Embryonic facial prominence (tissue), 1 donor: Measurements from ENCODE around the gene SLC2A4RG.

Experiments
- DNase-seq: peaks from one replicate; pipeline ENCODE4 v3.0.0-alpha.2; 2016; ENCODE audit errors: extremely low spot score

SLC2A4RG gene

GRCh38 chr20:63752411-63753101, 13.0 kb downstream of the SLC2A4RG start:
- no peak for DNase-seq

GRCh38 chr20:63753381-63753780, 13.8 kb downstream of the SLC2A4RG start:
- DNase-seq, result no peak

DNA sequence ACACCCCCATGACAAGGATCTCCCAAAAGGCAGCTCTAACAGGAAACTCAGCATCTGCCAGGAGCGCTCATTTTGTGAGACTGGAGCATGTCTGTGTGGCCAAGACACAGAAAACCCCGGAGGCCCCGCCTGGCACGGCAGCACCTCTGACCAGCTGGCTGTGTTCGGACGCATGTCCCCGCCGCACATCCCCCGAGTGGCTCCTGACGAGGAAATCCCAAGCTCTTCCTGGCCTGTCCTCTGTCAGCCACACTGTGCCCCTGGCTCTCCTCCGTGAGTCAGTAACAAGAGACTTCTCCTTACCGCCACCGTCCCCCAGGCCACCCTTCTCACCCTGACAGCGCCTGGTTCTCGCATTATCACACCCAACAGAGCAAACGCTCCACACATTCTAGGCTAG, 14.4 kb downstream of the SLC2A4RG start:
- no peak for DNase-seq

- DNase-seq, result no peak
Measured at GRCh38 chr20:63755933-63756647, 16.5 kb downstream of the SLC2A4RG start.

- DNase-seq, result no peak
Measured at GRCh38 chr20:63756648-63756991, 17.0 kb downstream of the SLC2A4RG start.

DNA sequence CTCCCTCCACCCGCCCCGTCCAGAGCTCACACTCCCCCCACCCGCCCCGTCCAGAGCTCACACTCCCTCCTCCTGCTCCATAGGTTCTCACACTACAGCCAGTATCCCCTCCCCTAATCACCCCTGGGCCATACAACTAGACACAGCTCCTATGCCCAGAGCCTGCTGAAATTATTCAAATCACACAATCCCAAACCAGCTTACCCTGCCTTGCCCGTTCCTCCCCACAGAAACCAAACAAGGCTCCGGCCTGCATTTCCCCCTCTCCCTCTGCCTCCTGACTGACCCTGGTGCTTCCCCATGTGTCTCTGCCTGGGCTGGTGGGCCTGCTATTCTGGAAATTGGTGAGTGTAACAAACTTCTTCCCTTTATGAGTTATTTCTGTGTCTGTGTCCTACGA, 18.6 kb downstream of the SLC2A4RG start:
- no peak for DNase-seq

- DNase-seq, result no peak
Measured at GRCh38 chr20:63759377-63759901, 19.9 kb downstream of the SLC2A4RG start.

GRCh38 chr20:63765082-63765873, 25.7 kb downstream of the SLC2A4RG start:
- no peak for DNase-seq

DNA sequence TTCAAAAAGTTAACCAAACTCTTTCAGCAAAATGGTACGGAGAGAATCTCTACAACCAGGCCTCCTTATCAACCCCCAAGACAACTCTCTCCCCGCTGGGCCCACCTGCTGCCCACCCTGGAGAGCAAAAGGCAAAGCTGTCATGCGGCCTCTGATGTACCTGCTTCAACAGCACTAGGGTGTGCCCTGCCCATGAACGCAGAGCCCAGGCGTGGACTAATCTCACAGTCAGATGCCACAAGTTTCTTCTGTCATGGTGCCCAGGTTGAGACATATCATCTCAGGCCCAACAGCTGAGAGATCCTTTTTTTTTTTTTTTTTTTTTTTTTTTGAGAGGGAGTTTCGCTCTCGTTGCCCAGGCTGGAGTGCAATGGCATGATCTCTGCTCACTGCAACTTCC, 26.3 kb downstream of the SLC2A4RG start:
- no peak for DNase-seq

- DNase-seq, result no peak
Measured at GRCh38 chr20:63766695-63767426, 27.3 kb downstream of the SLC2A4RG start.

DNA sequence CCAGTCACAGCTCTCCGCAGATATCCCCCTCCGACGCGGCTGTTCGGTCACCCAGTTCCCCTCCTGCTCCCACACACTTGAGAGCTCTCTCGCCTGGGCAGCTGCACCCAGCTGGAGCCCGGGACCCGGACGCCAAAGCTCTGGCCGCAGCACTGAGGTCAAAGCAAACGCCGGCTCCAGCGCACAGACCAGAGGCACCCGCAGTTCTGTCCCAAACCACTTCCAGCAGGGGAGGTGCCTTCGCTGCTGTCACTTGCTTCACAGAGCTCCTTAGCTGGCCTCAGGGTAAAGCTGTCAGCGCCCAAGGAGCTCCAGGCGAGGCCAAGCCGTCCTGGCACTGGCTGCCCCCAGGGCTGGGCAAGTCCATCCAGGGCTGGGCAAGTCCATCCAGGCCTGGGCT, 27.9 kb downstream of the SLC2A4RG start:
- DNase-seq, result no peak

GRCh38 chr20:63767886-63768285, 28.3 kb downstream of the SLC2A4RG start:
- no peak for DNase-seq

- no peak for DNase-seq
Measured at GRCh38 chr20:63768591-63769515, 29.3 kb downstream of the SLC2A4RG start.

DNA sequence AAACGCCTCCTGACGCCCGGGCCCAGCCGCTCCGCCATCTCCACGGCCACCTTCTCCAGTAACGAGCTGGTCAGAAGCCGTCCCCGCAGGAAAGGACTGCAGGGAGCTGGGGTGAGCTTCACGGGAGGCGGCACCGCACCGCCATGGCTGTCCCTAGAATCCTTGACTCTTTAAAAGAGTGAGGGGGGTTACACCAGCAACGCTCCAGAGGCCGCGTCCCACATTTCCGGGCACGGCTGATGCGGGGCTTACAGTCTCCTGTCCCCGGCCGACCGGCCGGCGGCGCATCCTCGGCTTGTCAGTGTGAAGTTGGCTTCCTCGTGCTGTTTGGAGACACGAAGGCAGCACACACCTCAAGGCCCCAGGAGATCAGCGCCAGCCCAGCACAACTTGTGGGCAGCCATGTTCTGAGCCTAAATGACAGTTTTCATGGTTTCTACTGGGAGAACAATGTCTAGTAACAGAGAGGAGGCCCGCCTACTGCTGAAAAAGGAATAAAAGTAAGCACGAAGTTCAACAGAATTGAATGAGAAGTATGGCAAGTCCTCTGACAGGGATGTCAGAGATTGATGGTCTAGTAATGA, 30.4 kb downstream of the SLC2A4RG start:
- DNase-seq, result no peak

GRCh38 chr20:63771046-63771707, 31.6 kb downstream of the SLC2A4RG start:
- DNase-seq, result no peak

- DNase-seq, result no peak
Measured at GRCh38 chr20:63772781-63773518, 33.4 kb downstream of the SLC2A4RG start.

DNA sequence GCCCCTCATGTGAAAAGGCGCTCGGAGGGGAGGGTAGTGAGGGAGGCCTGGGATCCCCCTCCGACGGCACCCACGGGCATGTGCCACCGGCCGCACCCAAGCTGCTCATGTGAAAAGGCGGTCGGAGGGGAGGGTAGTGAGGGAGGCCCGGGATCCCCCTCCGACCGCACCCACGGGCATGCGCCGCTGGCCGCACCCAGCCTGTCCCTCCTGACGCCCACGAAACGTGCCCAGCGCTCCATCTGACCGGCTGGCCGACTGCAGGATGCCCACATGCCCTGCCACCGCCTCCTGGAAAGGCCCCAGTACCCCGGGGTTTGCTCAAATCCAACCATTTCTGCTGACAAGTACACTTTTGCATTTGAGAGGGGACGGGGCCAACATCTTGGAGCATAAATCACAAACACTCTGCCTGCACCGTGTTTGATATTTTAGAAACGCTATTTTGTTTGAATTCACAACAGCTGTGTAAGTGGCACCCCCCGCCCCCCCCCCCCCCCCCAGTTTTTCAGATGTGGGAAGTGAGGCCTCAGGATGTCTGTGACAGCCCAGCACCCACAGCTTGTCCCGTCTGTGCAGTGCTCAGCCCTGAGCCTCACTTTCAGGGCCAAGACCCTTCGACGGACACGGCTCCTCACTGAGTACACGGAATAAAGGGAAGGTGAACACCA, 34.1 kb downstream of the SLC2A4RG start:
- DNase-seq, result no peak

DNA sequence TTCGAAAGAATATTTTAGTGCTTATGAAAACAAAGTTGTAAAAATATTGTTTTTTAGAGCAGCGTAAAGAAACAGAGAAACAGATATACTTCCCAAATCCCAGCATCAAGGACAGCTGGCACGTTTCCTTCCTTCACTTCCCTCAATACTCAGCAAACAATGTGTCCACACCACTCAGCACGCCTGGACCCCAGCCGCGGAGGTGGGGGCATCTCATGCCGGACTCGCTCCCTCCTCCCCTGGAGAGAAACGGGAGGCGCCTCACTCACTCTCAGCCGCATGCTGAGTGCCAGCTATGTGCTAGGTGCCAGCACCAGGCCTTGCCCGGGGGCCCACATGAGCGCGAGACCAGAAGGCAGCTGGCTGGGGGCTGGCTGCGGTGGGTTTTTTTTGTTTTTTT, 34.7 kb downstream of the SLC2A4RG start:
- no peak for DNase-seq
